Neural progenitor cell (in vitro differentiated cells): ENCODE data around the gene DNAH5. TPM values are rescaled to one million over a fixed set of nuclear protein-coding genes. Genes with fewer than 3 reads are reported as not detected.

Experiments used
- DNase-seq: peaks from one replicate; pipeline ENCODE4 v3.0.0-alpha.2; 2016; ENCODE audit warnings: low spot score
- H2AFZ ChIP-seq: fragments of 200-600 bp; sonication (generic); replicated peaks from 2 replicates; pipeline ENCODE4 v1.6.1; 2016; ENCODE audit warnings: antibody characterized with exemption
- H3F3A ChIP-seq: fragments of 200-600 bp; sonication (generic); 2 replicates; pipeline ENCODE4 v1.6.1; 2016; ENCODE audit warnings: antibody characterized with exemption, low read depth
- H3K27ac ChIP-seq: fragments of 200-600 bp; sonication (generic); 2 replicates; pipeline ENCODE4 v1.5.1; 2016; ENCODE audit warnings: mild to moderate bottlenecking
- H3K27me3 ChIP-seq: fragments of 200-600 bp; sonication (generic); 2 replicates; pipeline ENCODE4 v1.6.1; 2016; ENCODE audit warnings: mild to moderate bottlenecking, moderate library complexity
- H3K36me3 ChIP-seq: fragments of 200-600 bp; sonication (generic); 2 replicates; pipeline ENCODE4 v1.5.1; 2016
- H3K4me1 ChIP-seq: fragments of 200-600 bp; sonication (generic); 2 replicates; pipeline ENCODE4 v1.6.1; 2016; ENCODE audit warnings: mixed run types
- H3K4me2 ChIP-seq: fragments of 200-600 bp; sonication (generic); 2 replicates; pipeline ENCODE4 v1.6.1; 2016
- H3K4me3 ChIP-seq: fragments of 200-600 bp; sonication (generic); 2 replicates; pipeline ENCODE4 v1.5.1; 2016
- H3K79me2 ChIP-seq: fragments of 200-600 bp; sonication (generic); 2 replicates; pipeline ENCODE4 v1.6.1; 2016; ENCODE audit warnings: low read depth
- H3K9ac ChIP-seq: fragments of 200-600 bp; sonication (generic); 2 replicates; pipeline ENCODE4 v1.6.1; 2016
- H3K9me3 ChIP-seq: fragments of 200-600 bp; sonication (generic); 2 replicates; pipeline ENCODE4 v1.5.1; 2016; ENCODE audit warnings: low read depth
- H4K20me1 ChIP-seq: fragments of 200-600 bp; sonication (generic); 2 replicates; pipeline ENCODE4 v1.6.1; 2016; ENCODE audit warnings: low read depth
- H3K27ac Mint-ChIP-seq: 3 replicates; pipeline ENCODE4 v1.8.0; 2021; ENCODE audit warnings: mixed read lengths
- H3K27me3 Mint-ChIP-seq: 2 replicates; pipeline ENCODE4 v1.8.0; 2022; ENCODE audit warnings: low read depth, mild to moderate bottlenecking, inconsistent platforms, moderate library complexity, mixed read lengths; ENCODE audit not compliant: insufficient read depth
- H3K36me3 Mint-ChIP-seq: 3 replicates; pipeline ENCODE4 v1.8.0; 2021; ENCODE audit warnings: mixed read lengths
- H3K4me1 Mint-ChIP-seq: 3 replicates; pipeline ENCODE4 v1.8.0; 2021; ENCODE audit warnings: mixed read lengths
- H3K4me3 Mint-ChIP-seq: 3 replicates; pipeline ENCODE4 v1.8.0; 2021; ENCODE audit warnings: mild to moderate bottlenecking, moderate library complexity, mixed read lengths
- H3K9me3 Mint-ChIP-seq: 3 replicates; pipeline ENCODE4 v1.8.0; 2020; ENCODE audit warnings: mixed read lengths
- EZH2 ChIP-seq: fragments of 200-600 bp; sonication (generic); IDR thresholded peaks from 2 replicates; pipeline ENCODE4 v1.6.1; 2017; ENCODE audit warnings: antibody characterized with exemption, mild to moderate bottlenecking, moderate library complexity
- EZH2phosphoT487 ChIP-seq: fragments of 200-600 bp; sonication (generic); IDR thresholded peaks from 2 replicates; pipeline ENCODE4 v1.6.1; 2017; ENCODE audit warnings: antibody characterized with exemption
- total RNA-seq: library from RNA; depleted of rRNA; stranded (reverse); fragments of >200 nt; gene quantifications from 2 replicates; pipeline ENCODE4 v1.2.3, GENCODE V29; 2015; ENCODE audit warnings: low replicate concordance
- TF ChIP-seq, protein P1 (sequence below): fragments of 200-600 bp; sonication (generic); IDR thresholded peaks from 2 replicates; pipeline ENCODE4 v1.5.1; 2017; ENCODE audit warnings: antibody characterized with exemption, mild to moderate bottlenecking

The DNAH5 gene
- total RNA-seq, 1 donor from 2014 or later, result 0.39 TPM

DNA sequence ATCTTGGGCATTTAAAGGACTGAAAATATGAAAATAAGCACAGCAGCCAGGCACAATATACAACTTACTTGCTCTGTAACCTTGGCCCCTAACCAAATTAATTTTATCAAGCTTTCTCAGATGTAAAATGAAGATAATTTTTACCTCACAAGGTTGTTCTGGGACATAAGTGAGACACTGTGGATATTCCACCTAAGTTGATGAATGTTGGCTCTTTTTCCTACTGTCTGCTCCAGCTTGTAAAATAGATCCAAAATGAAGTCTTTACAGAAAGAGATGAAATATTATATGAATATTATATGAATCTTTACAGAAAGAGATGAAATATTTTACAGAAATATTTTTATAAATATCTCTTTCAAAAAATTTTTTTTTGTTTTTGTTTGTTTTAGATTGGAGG lies 270.1 kb downstream of the DNAH5 start:
- Histone ChIP-seq H3K4me1 (no peaks in the 10 kb centered on the region), H2AFZ (no peak overlapping the region)

DNA sequence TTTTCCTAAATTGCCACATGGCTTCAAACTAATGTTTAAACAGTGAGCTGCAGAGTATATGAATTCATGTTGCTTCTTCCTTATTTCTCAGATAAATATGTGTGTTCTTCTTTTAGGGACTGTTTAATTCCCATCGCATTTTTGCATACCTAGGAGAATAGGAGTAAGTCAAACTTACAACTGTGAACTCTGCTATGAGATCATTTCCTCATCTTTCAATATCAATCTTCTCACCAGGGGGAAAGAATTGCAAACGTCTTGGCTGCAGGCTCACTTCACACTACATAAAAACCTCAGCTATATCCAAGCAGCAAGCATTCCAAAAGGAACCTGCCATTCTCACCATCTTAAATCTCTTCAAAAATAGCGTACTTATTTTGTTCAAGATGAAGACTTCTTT lies 271.0 kb downstream of the DNAH5 start:
- Histone ChIP-seq H3F3A (no peaks in the 10 kb centered on the region), H3K9ac (no peak overlapping the region), H3K4me2 (no peak overlapping the region), H3K27ac (no peak overlapping the region), H2AFZ (no peak overlapping the region), H3K4me1 (no peaks in the 10 kb centered on the region), H3K79me2 (no peaks in the 10 kb centered on the region), H3K36me3 (no peaks in the 10 kb centered on the region), H3K4me3 (no peak overlapping the region), H4K20me1 (no peaks in the 10 kb centered on the region), H3K9me3 (no peaks in the 10 kb centered on the region), H3K27me3 (no peaks in the 10 kb centered on the region)
- Mint-ChIP-seq H3K27ac (no peak overlapping the region), H3K36me3 (no peaks in the 10 kb centered on the region), H3K9me3 (no peaks in the 10 kb centered on the region), H3K4me3 (no peak overlapping the region), H3K4me1 (no peaks in the 10 kb centered on the region), H3K27me3 (no peaks in the 10 kb centered on the region)
- no peak for TF ChIP-seq EZH2phosphoT487
- TF ChIP-seq EZH2, result no peak
- TF ChIP-seq, protein P1, sequence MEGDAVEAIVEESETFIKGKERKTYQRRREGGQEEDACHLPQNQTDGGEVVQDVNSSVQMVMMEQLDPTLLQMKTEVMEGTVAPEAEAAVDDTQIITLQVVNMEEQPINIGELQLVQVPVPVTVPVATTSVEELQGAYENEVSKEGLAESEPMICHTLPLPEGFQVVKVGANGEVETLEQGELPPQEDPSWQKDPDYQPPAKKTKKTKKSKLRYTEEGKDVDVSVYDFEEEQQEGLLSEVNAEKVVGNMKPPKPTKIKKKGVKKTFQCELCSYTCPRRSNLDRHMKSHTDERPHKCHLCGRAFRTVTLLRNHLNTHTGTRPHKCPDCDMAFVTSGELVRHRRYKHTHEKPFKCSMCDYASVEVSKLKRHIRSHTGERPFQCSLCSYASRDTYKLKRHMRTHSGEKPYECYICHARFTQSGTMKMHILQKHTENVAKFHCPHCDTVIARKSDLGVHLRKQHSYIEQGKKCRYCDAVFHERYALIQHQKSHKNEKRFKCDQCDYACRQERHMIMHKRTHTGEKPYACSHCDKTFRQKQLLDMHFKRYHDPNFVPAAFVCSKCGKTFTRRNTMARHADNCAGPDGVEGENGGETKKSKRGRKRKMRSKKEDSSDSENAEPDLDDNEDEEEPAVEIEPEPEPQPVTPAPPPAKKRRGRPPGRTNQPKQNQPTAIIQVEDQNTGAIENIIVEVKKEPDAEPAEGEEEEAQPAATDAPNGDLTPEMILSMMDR, result no peak
- DNase-seq, result no peak

More for the DNA sequence above, 270.1 kb downstream of the DNAH5 start:
- Histone ChIP-seq H3K27ac (no peak overlapping the region), H3K36me3 (no peaks in the 10 kb centered on the region), H4K20me1 (no peaks in the 10 kb centered on the region), H3K4me3 (no peak overlapping the region), H3K9ac (no peak overlapping the region), H3K27me3 (no peaks in the 10 kb centered on the region), H3K79me2 (no peaks in the 10 kb centered on the region), H3K9me3 (no peaks in the 10 kb centered on the region), H3K4me2 (no peak overlapping the region), H3F3A (no peaks in the 10 kb centered on the region)
- Mint-ChIP-seq H3K27ac (no peak overlapping the region), H3K9me3 (no peaks in the 10 kb centered on the region), H3K4me3 (no peak overlapping the region), H3K4me1 (no peaks in the 10 kb centered on the region), H3K36me3 (no peaks in the 10 kb centered on the region), H3K27me3 (no peaks in the 10 kb centered on the region)
- no peak for TF ChIP-seq EZH2
- TF ChIP-seq, protein P1, result no peak
- no peak for TF ChIP-seq EZH2phosphoT487
- DNase-seq, result no peak

DNA sequence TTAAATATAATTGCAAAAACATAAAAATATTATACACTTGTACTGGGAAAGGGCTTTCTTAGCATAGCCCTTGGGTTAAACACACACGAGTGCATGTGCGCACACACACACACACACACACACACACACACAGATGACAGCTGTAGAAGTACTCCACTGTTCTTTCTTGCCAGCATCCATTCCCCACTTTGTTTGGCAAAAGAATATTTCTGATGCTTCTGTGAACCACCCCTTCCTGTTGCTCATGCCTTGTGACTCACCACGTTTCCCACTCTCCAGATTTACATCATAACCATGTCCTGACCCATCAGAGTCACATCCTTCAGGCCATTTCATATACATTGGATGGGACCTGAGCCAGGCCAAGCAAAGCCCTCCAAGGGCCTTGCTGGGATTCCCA lies 280.1 kb downstream of the DNAH5 start:
- Histone ChIP-seq H3K36me3 (no peaks in the 10 kb centered on the region), H3K27ac (no peak overlapping the region), H2AFZ (no peak overlapping the region), H3K79me2 (no peaks in the 10 kb centered on the region), H3K4me3 (no peak overlapping the region), H3K4me2 (no peak overlapping the region), H3K27me3 (no peaks in the 10 kb centered on the region), H3K4me1 (no peaks in the 10 kb centered on the region), H3K9ac (no peak overlapping the region), H3K9me3 (no peaks in the 10 kb centered on the region), H3F3A (no peaks in the 10 kb centered on the region), H4K20me1 (no peaks in the 10 kb centered on the region)
- H3K36me3 Mint-ChIP-seq, result no peaks in the 10 kb centered on the region
- TF ChIP-seq EZH2phosphoT487, result no peak
- TF ChIP-seq, protein P1, result no peak
- no peak for TF ChIP-seq EZH2
- H3K27me3 Mint-ChIP-seq, result peaks cover 4% of the 10 kb centered on the region
- no peak overlapping the region for H3K4me3 Mint-ChIP-seq
- no peak overlapping the region for H3K27ac Mint-ChIP-seq
- H3K9me3 Mint-ChIP-seq, result no peaks in the 10 kb centered on the region
- H3K4me1 Mint-ChIP-seq, result no peaks in the 10 kb centered on the region
- no peak for DNase-seq

DNA sequence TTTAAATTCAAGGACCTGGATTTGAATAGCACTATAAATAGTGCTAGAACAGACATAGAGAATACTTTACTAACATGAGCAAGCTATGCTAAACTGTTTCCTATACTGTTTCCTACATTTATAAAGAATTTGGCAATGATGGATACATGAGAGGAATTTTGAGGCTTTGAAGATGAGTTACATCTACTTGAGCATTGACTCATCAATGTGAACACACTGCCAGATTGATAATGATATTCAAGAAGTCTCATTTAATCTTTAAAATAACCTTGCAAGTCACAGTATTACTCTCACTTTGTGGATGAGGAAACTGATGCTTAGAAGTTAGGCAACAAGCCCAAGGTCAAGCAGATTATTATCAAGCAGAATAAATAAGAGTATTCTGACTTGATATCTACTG lies 281.9 kb downstream of the DNAH5 start:
- Histone ChIP-seq H3K27ac (no peak overlapping the region), H3F3A (no peaks in the 10 kb centered on the region), H4K20me1 (no peaks in the 10 kb centered on the region), H2AFZ (no peak overlapping the region), H3K36me3 (no peaks in the 10 kb centered on the region), H3K9me3 (no peaks in the 10 kb centered on the region), H3K4me1 (no peaks in the 10 kb centered on the region), H3K79me2 (no peaks in the 10 kb centered on the region), H3K9ac (no peak overlapping the region), H3K27me3 (no peaks in the 10 kb centered on the region), H3K4me2 (no peak overlapping the region), H3K4me3 (no peak overlapping the region)
- Mint-ChIP-seq H3K36me3 (no peaks in the 10 kb centered on the region), H3K27ac (no peak overlapping the region), H3K4me3 (no peak overlapping the region), H3K9me3 (no peaks in the 10 kb centered on the region), H3K4me1 (no peaks in the 10 kb centered on the region), H3K27me3 (peaks cover 6% of the 10 kb centered on the region)
- DNase-seq, result no peak
- TF ChIP-seq EZH2phosphoT487, result no peak
- TF ChIP-seq EZH2, result no peak
- TF ChIP-seq, protein P1, result no peak
